GM21619 (cell line): ENCODE data around the gene RBP7.
"Not testable (repeated sequence)": the region's sequence is repeated elsewhere in the genome, so short reads cannot be mapped to it uniquely, and the experiment has no call there.

Experiments
- ATAC-seq: cut with Tn5 transposase; IDR thresholded peaks from one replicate; pipeline ENCODE4 v1.9.1; 2021; ENCODE audit not compliant: unreplicated experiment

RBP7 gene

DNA sequence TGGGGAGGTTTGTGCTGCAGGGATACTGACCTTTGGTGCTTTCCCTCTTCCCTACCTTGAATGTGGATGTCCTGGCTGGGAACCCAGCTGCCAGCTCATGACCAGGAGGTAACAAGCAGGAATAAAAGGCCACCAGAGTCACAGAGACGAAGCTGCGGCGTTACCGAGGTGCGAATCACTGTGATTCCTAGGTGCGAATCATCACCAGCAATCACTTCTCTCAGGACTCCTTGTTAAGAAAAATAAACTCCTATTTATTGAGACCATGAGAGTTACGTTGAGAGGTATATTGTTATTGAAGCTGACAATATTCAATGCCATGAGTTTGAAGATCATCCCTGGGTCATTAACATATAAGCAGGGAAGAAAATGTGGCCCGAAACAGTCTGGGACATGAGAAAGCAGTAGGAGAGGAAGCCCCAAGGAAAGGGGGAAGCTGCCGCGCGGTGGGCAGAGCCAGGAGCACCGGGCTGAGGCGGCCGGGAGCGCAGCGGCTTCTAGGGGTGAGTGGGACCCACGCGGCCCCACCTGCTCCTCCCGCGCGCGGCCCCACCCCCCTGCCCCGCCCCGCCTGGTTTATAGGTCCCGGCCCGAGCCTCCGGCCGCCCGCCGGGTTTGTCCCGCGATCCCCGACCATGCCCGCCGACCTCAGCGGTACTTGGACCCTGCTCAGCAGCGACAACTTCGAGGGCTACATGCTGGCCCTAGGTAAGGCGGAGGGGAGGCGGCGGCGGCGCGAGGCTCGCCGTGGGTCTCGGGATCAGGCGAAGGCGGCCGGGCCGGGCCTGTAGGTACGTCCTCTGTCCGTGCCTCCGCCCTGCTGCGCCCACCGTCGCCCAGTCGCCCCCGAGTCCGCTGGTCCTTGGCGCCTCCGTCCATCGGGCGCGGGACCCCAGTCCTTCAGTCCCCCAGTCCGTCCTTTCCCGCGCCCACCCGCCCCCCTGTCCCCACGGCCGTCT is at the start of gene RBP7:
Gene RBP7 (plus strand): TSS at position 605 of the 959 bp plus-strand sequence. CDS start 31 bp downstream, at position 636.
- ATAC-seq = no peak

DNA sequence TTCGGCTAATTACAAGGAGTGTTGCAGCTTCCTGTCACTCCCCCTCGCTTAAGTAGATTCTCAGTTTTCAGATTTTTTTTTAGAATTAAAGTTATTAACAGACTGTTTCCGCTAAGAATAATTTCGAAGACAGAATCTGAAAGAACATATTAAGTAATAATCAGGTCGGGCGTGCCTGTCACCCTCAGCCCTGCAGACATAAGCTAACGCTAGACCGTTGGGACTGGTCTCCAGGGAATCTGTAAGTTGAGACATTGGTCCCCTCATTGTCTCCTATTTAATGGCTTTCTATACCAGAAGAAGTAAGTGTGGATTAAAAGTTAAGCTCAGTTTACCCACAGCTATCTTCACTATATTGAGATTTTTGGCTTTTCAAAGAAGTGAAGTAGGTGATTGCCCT is 39.3 kb upstream of the RBP7 start:
- no peak for ATAC-seq

- no peak for ATAC-seq
Observed at GRCh38 chr1:9960011-9960410, 37.0 kb upstream of the RBP7 start.

GRCh38 chr1:9960706-9961562 is 36.1 kb upstream of the RBP7 start:
- ATAC-seq = no peak

- no peak for ATAC-seq
Observed at GRCh38 chr1:9984253-9984652, 12.8 kb upstream of the RBP7 start.

DNA sequence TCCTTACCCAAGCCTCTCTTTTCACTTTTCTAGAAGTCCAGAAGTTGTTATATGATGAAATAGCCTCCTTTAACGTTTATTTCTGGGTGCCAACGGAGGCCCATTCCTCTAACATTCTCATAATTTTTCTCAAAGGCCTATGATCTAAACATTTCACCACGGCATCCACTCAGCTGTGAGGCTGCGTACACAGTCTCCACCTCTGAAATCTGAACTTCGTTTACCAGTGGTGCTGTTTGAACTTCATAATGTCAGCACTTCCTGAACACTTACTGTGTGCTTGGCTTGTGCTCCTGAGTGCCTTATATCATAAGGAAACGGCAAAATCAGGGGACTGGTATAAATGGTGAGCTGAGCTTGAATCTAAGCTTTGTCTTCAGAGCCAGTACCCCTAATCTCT is 12.0 kb upstream of the RBP7 start:
- no peak for ATAC-seq

GRCh38 chr1:9989773-9990172 is 7.3 kb upstream of the RBP7 start:
- no peak for ATAC-seq

DNA sequence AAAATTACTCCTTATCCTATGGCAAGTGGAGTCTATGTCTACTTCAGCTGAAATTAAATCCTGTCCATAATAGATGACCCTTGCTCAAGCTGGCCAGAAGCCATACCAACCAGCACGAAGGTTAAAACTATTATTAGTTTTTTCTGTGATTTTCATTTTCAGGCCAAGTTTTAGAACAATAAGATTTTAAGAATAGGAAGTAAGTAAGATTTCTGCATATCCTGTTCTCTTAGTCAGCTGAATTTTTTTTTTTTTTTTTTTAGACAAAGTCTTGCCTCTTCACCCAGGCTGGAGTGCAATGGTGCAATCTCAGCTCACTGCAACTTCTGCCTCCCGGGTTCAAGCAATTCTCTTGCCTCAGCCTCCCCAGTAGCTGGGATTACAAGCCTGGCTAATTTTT is 6.1 kb upstream of the RBP7 start:
- no peak for ATAC-seq

DNA sequence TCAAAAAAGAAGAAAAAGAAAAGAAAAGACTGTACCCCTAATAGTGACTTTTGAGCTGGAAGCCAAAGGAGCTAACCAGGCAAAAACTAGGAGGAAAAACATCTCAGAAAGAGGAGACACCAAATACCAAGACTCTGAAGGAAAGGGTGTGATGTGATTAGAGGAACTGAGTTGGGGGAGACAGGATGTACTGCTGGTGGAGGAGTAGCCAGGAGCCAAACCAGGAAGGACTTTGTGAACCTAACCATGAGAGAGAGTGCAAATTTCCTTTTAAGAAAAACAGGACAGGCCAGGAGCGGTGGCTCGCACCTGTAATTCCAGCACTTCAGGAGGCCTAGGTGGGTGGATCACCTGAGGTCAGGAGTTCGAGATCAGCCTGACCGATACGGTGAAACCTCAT is 4.1 kb upstream of the RBP7 start:
- no peak for ATAC-seq

DNA sequence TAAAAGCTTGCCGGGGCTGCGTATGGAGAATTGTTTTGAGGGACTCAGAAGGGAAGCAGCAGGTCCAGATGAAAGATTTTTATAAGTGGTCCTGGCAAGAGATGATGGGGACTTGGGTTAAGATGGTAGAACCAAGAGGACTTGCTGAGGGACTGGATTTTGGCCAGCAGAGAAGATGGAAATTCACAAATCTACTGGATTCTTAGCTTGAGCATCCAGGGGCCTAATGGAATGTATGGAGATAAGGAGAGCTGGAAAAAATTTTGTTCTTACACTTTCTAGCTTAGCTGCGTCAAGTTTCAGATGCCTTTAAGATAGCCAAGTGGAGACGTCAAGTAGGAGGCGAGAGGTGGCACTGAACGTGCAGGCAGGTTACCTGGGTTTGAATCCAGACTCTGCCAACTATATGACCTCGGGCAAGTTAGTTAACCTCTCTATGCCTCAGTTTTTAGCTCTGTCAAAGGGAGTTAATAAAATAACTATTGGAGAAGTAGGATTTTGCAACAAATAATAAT is 3.4 kb upstream of the RBP7 start:
- no peak for ATAC-seq

- ATAC-seq = no peak
Observed at GRCh38 chr1:10001016-10001665, 4.1 kb downstream of the RBP7 start.

DNA sequence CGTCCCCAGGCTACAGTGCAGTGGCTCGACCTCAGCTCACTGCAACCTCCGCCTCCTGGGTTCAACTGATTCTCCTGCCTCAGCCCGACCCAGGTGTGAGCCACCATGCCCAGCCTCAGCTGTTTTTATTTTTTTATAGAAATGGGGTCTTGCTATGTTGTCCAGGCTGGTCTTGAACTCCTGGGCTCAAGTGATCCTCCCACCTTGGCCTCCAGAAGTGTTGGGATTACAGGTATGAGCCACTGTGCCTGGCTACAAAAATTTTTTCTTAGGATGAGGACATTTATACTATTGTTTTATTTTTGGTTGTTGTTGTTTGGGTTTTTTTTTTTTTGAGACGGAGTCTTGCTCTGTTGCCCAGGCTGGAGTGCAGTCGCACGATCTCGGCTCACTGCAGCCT is 8.2 kb downstream of the RBP7 start:
- ATAC-seq = not testable (repeated sequence)

DNA sequence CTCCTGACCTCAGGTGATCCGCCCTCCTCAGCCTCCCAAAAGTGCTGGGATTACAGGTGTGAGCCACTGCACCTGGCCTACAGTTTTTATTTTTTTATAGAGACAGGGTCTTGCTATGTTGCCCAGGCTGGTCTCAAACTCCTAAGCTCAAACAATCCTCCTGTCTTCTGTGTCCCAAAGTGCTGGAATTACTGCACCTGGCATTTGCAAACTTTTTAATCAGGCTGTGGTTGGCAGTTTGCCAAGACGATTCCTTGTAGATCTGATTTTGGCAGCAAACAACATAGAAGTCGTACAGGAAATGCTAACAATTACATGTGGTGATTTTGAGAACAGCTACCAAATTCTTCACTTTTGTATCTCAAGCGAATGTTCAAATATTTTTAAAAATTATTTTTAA is 10.1 kb downstream of the RBP7 start:
- no peak for ATAC-seq

DNA sequence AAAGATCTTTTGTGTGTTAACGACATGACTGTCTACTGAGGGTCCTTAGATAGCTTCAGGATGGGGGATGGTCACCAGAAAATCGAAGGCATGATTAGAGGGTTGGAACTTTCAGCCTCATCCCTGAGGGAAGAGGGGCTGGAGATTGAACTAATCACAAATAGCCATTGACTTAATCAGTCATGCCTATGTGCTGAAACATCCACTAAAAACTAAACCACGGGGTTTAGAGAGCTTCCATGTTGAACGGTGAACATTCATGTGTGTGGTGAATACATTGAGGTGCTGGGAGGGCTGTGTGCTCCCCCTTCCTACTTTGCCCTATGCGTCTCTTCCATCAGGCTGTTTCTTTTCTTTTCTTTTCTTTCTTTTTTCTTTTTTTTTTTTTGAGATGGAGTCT is 17.0 kb downstream of the RBP7 start:
- ATAC-seq = no peak

DNA sequence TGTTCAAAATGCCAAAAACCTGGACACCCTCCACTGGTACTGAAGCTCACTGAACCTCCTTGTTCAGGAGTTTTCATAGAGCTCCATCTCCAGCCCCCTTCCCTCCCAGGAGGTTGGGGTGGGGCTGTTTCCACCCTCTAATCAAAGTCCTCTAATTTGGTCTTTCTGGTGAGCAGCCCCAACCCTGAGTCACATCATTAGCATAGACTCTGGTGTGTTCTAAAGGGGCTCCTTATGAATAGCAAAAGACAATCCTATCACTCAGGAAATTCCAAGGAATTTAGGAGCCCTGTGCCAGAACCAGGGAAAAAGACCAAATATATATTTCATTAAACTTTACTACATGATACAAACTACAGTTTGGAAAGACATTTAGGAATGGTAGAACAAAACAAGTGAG is 22.5 kb downstream of the RBP7 start:
- no peak for ATAC-seq

- no peak for ATAC-seq
Observed at GRCh38 chr1:10020086-10020485, 23.1 kb downstream of the RBP7 start.

DNA sequence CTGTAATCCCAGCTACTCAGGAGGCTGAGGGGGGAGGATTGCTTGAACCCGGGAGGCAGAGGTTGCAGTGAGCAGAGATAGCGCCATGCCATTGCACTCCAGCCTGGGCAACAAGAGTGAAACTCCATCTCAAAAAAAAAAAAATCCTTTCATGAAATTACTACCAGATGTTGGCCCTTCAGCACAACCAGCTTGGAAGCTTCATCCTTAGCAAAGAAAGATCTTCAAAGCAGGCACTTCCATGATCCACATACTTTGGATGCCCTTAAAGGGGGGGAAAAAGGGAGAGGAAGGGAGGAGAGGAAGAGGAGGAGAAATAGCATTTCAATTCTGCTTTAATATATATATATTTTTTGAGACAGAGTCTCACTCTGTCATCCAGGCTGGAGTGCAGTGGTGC is 23.6 kb downstream of the RBP7 start:
- ATAC-seq = not testable (repeated sequence)

DNA sequence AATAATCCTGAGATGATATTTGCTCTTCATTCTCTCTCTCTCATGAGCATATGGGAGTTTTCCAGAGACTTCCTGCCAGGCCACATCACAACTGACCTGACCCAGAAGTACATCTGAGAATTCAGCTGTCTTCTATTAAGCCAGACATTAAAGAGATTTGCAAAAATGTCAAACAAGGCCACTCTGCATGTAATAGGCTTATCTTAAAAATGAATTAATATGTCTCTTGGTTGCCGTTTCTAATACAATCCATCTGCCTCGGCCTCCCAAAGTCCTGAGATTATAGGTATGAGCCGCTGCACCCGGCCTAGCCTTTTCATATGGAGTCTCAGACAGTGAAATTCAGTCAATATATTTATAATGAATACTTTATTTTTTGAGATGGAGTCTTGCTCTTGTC is 25.0 kb downstream of the RBP7 start:
- ATAC-seq = not testable (repeated sequence)

- no peak for ATAC-seq
Observed at GRCh38 chr1:10022656-10023055, 25.6 kb downstream of the RBP7 start.

- ATAC-seq = no peak
Observed at GRCh38 chr1:10025354-10025753, 28.3 kb downstream of the RBP7 start.

DNA sequence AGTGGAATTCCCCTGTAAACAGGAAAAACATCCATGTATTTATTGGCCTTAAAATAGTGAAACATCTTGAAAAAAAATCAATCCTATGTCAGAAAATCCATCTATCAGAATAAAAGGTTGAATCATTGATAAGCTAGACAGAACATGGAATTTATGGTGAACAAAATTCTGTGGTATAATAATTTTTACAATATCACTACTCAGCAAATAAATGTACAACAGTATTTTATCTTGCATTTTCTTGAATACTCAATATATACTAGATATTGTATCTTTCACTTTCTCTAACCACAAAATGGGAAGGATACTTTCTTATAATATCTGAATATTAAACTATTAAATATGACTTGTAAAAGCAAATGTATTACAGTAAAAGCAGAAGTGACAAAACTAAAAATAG is 30.0 kb downstream of the RBP7 start:
- ATAC-seq = no peak
